ENCODE measurements around the gene TOE1.
"Not testable (repeated sequence)": the region's sequence is repeated elsewhere in the genome, so short reads cannot be mapped to it uniquely, and the experiment has no call there.

The TOE1 gene

GRCh38 chr1:45339789-45340558 lies at the start of gene TOE1, which contains the start of gene MUTYH:
Gene TOE1, plus strand, starts transcription at chr1:45340170. Its CDS starts 83 bp downstream, at chr1:45340253.
Gene MUTYH, minus strand, starts transcription at chr1:45340440. Its CDS starts 5,935 bp downstream, at chr1:45334505.
- no peaks in the 10 kb centered on the region for H3K9me2 ChIP-seq (ENCODE audit: low read depth, low read length)
- no peaks in the 10 kb centered on the region for H4K20me1 ChIP-seq (ENCODE audit: insufficient read depth, low read length)
- peaks cover 27% of the 10 kb centered on the region for H3K4me1 ChIP-seq (ENCODE audit: insufficient read depth, low read length, severe bottlenecking)
- H3K27ac ChIP-seq (ENCODE audit: low read depth, low read length, poor library complexity, severe bottlenecking): peak within 1 kb of the TSS; percentile 84
- no peak within 1 kb of the TSS for H2AFZ ChIP-seq (ENCODE audit: low read length)
- H3K36me3 ChIP-seq (ENCODE audit: insufficient read depth, low read length): peaks cover 42% of the 10 kb centered on the region
- H3K9me3 ChIP-seq (ENCODE audit: low read length): no peaks in the 10 kb centered on the region
- H3K4me2 ChIP-seq (ENCODE audit: low read length): peak within 1 kb of the TSS; percentile 99
- H3K27me3 ChIP-seq (ENCODE audit: insufficient read depth, low read length): no peaks in the 10 kb centered on the region
- H3F3A ChIP-seq (ENCODE audit: insufficient read depth, low read length): no peaks in the 10 kb centered on the region
- H3K79me2 ChIP-seq (ENCODE audit: insufficient read depth, low read length): peaks cover 5% of the 10 kb centered on the region
- peak within 1 kb of the TSS; percentile 99 for H3K4me3 ChIP-seq (ENCODE audit: low read depth, low read length, poor library complexity, severe bottlenecking)
- TF ChIP-seq EZH2 (IDR thresholded peaks at IDR 0.05; ENCODE audit: borderline replicate concordance, low read length): no peak
- TF ChIP-seq, protein P1, sequence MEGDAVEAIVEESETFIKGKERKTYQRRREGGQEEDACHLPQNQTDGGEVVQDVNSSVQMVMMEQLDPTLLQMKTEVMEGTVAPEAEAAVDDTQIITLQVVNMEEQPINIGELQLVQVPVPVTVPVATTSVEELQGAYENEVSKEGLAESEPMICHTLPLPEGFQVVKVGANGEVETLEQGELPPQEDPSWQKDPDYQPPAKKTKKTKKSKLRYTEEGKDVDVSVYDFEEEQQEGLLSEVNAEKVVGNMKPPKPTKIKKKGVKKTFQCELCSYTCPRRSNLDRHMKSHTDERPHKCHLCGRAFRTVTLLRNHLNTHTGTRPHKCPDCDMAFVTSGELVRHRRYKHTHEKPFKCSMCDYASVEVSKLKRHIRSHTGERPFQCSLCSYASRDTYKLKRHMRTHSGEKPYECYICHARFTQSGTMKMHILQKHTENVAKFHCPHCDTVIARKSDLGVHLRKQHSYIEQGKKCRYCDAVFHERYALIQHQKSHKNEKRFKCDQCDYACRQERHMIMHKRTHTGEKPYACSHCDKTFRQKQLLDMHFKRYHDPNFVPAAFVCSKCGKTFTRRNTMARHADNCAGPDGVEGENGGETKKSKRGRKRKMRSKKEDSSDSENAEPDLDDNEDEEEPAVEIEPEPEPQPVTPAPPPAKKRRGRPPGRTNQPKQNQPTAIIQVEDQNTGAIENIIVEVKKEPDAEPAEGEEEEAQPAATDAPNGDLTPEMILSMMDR (IDR thresholded peaks at IDR 0.05; ENCODE audit: low read length): no peak
- peak within 1 kb of the TSS; percentile 99 for H3K9ac ChIP-seq (ENCODE audit: low read length)

DNA sequence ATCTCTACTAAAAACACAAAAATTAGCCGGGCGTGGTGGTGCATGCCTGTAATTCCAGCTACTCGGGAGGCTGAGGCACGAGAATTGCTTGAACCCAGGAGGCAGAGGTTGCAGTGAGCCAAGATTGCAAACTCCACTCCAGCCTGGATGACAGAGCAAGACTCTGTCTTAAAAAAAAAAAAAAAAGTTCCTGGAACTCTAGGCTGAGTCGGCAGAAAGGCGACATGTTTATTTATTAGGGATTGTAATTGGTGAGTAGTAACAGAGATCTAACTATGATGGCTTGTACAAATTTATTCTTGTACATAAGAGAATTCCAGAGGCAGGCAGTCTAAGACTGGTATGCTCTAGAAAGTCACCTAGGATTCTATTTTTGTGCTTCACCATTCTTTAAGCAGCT lies 49.0 kb upstream of the TOE1 start:
- H3F3A ChIP-seq (ENCODE audit: insufficient read depth, low read length); H4K20me1 ChIP-seq (ENCODE audit: insufficient read depth, low read length); H3K4me3 ChIP-seq (ENCODE audit: low read depth, low read length, poor library complexity, severe bottlenecking); H3K36me3 ChIP-seq (ENCODE audit: insufficient read depth, low read length); H3K4me1 ChIP-seq (ENCODE audit: insufficient read depth, low read length, severe bottlenecking); H2AFZ ChIP-seq (ENCODE audit: low read length); H3K79me2 ChIP-seq (ENCODE audit: insufficient read depth, low read length); H3K9me2 ChIP-seq (ENCODE audit: low read depth, low read length); H3K4me2 ChIP-seq (ENCODE audit: low read length); H3K27ac ChIP-seq (ENCODE audit: low read depth, low read length, poor library complexity, severe bottlenecking); H3K9ac ChIP-seq (ENCODE audit: low read length); H3K9me3 ChIP-seq (ENCODE audit: low read length); H3K27me3 ChIP-seq (ENCODE audit: insufficient read depth, low read length): not testable (repeated sequence)

- Histone ChIP-seq H3K27me3 (ENCODE audit: insufficient read depth, low read length) (no peaks in the 10 kb centered on the region), H3K36me3 (ENCODE audit: insufficient read depth, low read length) (no peaks in the 10 kb centered on the region), H3K9ac (ENCODE audit: low read length) (no peak overlapping the region), H2AFZ (ENCODE audit: low read length) (no peak overlapping the region), H3K9me2 (ENCODE audit: low read depth, low read length) (no peaks in the 10 kb centered on the region), H3K4me2 (ENCODE audit: low read length) (no peak overlapping the region), H3K9me3 (ENCODE audit: low read length) (no peaks in the 10 kb centered on the region), H3K79me2 (ENCODE audit: insufficient read depth, low read length) (no peaks in the 10 kb centered on the region), H3K27ac (ENCODE audit: low read depth, low read length, poor library complexity, severe bottlenecking) (no peak overlapping the region), H3K4me3 (ENCODE audit: low read depth, low read length, poor library complexity, severe bottlenecking) (no peak overlapping the region), H3K4me1 (ENCODE audit: insufficient read depth, low read length, severe bottlenecking) (no peaks in the 10 kb centered on the region), H3F3A (ENCODE audit: insufficient read depth, low read length) (no peaks in the 10 kb centered on the region), H4K20me1 (ENCODE audit: insufficient read depth, low read length) (no peaks in the 10 kb centered on the region)
- TF ChIP-seq, protein P1 (IDR thresholded peaks at IDR 0.05; ENCODE audit: low read length): no peak
- TF ChIP-seq EZH2 (IDR thresholded peaks at IDR 0.05; ENCODE audit: borderline replicate concordance, low read length): no peak
Measured at GRCh38 chr1:45291716-45292115, 48.3 kb upstream of the TOE1 start.

Data from OCI-LY1 (cell line).